Anterior cingulate cortex (tissue), 58 donors: Measurements from ENCODE around the gene IL12RB2.
"Not testable (repeated sequence)": the region's sequence is repeated elsewhere in the genome, so short reads cannot be mapped to it uniquely, and the experiment has no call there.

Experiments
- DNase-seq, 58 donors: peaks; one replicate each; lab custom pipeline; 2025; lab: John Stamatoyannopoulos, UW

IL12RB2 gene

GRCh38 chr1:67390041-67390887, 82.6 kb downstream of the IL12RB2 start:
- no peak for DNase-seq

DNA sequence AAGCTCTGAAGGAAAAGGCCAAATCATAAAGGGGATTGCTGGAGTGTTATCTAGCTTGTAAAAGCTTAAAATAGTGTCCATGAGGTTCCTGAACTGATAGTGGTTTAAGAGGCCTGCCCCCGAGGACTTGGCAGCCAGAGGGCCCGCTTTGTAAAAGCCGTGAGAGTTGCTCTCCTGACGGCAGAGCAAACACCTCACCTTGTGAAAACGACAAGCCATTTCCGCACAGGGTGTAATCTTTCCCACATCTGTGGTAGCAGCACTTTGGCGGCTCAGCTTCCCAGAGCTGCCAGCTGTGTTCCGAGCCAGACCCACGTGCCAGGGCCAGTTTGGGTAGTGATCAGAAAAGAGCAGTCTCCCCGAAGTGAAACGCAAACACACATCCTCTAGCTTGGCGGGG, 85.6 kb downstream of the IL12RB2 start:
- peak in 5 of 58 donors; percentile 1 to 8 (median 3) for DNase-seq

DNA sequence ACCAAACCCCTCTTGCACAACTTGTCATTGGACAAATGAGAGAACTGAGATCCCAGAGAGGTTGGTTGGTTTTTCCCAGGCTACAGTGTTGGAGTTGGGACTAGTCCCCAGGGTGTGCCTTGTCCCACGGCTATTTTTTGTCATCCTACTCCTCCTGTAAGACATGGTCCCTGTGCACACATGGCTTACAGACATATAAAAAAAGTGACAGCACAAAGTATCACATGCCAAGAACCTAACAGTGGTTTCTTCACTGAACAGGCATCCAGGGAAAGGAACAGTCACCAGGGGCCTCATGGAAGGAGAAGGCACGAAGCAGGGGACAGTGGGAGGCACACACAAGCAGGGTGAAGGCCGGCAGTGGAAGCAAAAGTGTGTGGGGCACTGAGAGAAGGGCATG, 86.1 kb downstream of the IL12RB2 start:
- peak in 1 of 58 donors; percentile 7 for DNase-seq

GRCh38 chr1:67394548-67394947, 86.9 kb downstream of the IL12RB2 start:
- no peak for DNase-seq

GRCh38 chr1:67399199-67399993, 91.7 kb downstream of the IL12RB2 start:
- DNase-seq = no peak

- DNase-seq = not testable (repeated sequence)
Observed at GRCh38 chr1:67400029-67400786, 92.5 kb downstream of the IL12RB2 start.

DNA sequence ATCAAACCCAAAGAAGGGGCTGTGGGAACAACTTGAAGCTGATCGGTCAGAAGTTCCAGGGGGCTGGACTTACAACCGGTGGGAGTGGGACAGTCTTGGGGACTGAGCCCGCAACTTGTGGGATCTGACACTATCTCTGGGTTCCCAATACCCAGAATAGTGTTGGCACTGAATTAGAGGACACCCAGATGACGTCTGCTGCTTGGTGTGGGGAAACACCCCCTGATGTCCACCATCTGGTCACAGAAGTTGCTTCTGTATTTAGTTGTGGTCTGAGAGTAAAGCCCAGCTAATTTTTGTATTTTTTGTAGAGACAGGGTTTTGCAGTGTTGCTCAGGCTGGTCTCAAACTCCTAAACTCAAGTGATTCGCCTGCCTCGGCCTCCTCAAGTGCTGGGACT, 93.8 kb downstream of the IL12RB2 start:
- no peak for DNase-seq

GRCh38 chr1:67404212-67404620, 96.5 kb downstream of the IL12RB2 start:
- no peak for DNase-seq

- no peak for DNase-seq
Observed at GRCh38 chr1:67405473-67406245, 98.0 kb downstream of the IL12RB2 start.

GRCh38 chr1:67407498-67407897, 99.8 kb downstream of the IL12RB2 start:
- DNase-seq = no peak

GRCh38 chr1:67408148-67408547, 100.5 kb downstream of the IL12RB2 start:
- DNase-seq = no peak

DNA sequence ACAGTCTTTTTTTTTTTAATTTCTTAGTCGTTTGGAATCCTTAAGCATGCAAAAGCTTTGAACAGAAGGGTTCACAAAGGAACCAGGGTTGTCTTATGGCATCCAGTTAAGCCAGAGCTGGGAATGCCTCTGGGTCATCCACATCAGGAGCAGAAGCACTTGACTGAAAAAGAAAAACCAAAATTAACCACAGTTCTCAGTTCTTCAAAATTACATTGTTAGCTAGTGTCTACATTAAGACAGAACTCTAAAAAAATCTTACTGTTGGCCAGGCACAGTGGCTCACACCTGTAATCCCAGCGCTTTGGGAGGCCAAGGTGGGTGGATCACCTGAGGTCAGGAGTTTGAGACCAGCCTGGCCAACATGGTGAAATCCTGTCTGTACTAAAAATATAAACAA, 105.4 kb downstream of the IL12RB2 start:
- DNase-seq = not testable (repeated sequence)

DNA sequence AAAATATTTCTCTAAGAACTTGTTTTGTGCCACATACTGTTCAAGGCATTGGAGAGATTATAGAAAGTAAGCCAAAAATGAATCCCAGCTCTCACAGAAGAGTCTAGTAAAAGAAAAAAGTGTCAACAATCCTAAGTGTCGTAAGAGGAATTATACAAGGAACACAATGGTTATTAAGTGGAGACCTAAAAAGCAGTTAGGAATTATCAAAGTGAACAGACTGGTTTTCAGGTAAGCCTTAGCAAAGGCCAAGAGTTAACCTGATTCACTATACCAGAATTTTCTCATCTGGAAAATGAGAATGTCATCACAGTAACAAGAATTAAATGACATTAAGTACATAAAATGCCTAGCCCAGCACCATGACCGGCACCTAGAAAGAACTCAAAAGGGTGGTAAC, 106.9 kb downstream of the IL12RB2 start:
- DNase-seq = no peak

DNA sequence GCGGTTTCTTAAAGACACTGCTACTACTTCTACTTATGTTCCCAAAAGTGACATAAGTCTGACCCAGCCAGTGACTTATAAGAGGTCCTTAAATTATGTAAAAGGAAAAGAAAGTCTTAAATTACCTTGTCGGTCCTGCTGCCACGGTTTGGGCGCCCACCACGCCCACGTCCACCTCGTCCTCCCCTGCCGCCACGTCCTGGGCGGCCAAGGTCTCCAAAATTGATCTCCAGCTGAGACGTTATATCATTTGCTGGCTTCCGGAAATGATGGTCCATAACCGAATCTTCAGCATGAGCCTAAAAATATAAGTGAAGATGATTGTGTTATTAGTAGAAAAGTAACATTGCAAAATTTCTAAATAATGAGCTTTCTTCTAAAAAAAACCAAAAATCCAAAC, 107.4 kb downstream of the IL12RB2 start:
- DNase-seq = no peak

- not testable (repeated sequence) for DNase-seq
Observed at GRCh38 chr1:67417733-67418132, 110.1 kb downstream of the IL12RB2 start.

GRCh38 chr1:67418839-67419586, 111.3 kb downstream of the IL12RB2 start:
- DNase-seq = no peak

DNA sequence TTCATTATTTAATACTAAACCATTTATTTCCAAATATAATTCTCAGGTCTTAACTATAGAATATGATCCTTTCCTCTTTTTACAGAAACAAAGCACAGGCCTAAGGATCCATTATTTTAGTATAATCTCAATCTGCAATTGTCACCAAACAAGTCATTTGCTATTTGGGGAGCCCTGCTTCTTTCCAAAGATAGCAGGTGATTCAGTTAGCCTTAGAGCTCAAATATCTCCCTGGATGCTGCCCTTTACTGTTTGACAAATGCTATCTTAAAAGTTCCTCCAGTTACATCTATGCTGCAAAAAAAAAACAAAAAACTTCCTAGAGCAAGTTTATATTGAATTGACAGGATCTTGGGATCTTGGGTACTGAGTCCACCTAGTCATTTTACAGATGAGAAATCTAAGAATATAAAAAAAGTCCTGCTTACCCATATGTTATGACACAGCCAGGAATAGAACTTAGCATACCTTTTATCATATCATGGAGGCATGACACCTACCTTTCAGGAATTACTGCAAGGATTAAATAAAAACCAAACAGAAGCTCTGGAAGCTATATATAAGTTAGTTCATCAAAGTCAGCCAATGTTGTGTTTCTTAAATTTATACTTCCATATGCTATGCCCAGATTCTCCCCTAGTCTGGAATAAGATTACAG, 113.3 kb downstream of the IL12RB2 start:
- no peak for DNase-seq

DNA sequence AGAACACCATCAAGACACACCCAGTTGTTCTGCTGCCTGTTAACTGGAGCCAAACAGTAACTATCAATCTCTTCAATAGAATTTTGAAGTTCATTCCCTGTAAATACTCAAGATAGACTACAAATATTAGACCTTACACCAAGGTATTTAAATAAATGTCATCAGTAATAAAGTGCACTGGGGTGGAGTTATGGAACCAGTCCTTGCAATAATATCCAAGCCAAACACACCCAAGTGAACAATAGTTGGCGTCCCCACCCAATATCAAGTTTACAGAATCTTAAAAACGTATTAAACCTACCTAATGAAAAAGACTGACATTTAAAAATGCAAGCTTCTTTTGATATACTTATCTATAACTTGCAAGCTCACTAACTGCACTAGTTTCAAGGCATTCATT, 119.8 kb downstream of the IL12RB2 start:
- no peak for DNase-seq

DNA sequence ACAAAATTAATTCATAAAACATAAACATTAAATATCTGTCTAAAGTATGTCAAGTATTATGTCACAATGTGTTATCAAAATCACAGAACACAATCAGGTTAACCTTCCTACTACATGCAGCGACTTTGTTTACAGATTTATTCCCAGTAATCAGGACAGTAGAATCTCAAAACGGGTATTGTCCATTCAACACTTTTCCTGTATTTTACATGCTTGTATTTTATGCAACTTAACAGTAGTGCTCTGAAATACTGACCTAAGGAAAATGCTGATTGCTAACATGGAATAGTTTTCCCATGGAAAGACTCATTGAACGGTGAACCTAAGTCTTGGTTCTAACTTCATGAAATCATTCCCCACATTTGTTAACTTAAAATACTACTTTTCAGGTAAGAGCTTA, 120.3 kb downstream of the IL12RB2 start:
- DNase-seq = no peak
